Renal cortex interstitium (tissue), 11 donors: ENCODE results near the gene ITPRIPL1. TPM values are rescaled to one million over a fixed set of nuclear protein-coding genes. Genes with fewer than 3 reads are reported as not detected.

Experiments
- DNase-seq, 11 donors: peaks; one replicate each; pipeline ENCODE4 v3.0.0-alpha.2; 2013; ENCODE audit warnings: low read depth in 9 of 11, low spot score in 4 of 11; ENCODE audit errors: extremely low read depth in 1 of 11
- polyA plus RNA-seq, 3 donors: library from polyadenylated mRNA; unstranded; fragments of 120-200 nt; gene quantifications; one replicate each; pipeline ENCODE4 v1.2.1, GENCODE V29; 2013; ENCODE audit not compliant: insufficient read length in 3 of 3

Gene ITPRIPL1
- polyA plus RNA-seq, 3 donors: 3.8 to 5.1 (median 4.4) TPM

GRCh38 chr2:96340493-96341414 is 15.6 kb downstream of the ITPRIPL1 start:
- DNase-seq: no peak

- no peak for DNase-seq
Observed at GRCh38 chr2:96341641-96342040, 16.5 kb downstream of the ITPRIPL1 start.

- DNase-seq: no peak
Observed at GRCh38 chr2:96342085-96342484, 17.0 kb downstream of the ITPRIPL1 start.

- no peak for DNase-seq
Observed at GRCh38 chr2:96344011-96344410, 18.9 kb downstream of the ITPRIPL1 start.

GRCh38 chr2:96345438-96345837 is 20.3 kb downstream of the ITPRIPL1 start:
- no peak for DNase-seq

GRCh38 chr2:96345868-96346462 is 20.8 kb downstream of the ITPRIPL1 start:
- DNase-seq: no peak

GRCh38 chr2:96347395-96347794 is 22.3 kb downstream of the ITPRIPL1 start:
- no peak for DNase-seq

GRCh38 chr2:96353032-96353561 is 28.0 kb downstream of the ITPRIPL1 start:
- DNase-seq: no peak

GRCh38 chr2:96353606-96354101 is 28.5 kb downstream of the ITPRIPL1 start:
- no peak for DNase-seq

GRCh38 chr2:96354492-96354891 is 29.4 kb downstream of the ITPRIPL1 start:
- no peak for DNase-seq

- DNase-seq: no peak
Observed at GRCh38 chr2:96356889-96357288, 31.8 kb downstream of the ITPRIPL1 start.

- no peak for DNase-seq
Observed at GRCh38 chr2:96359310-96359709, 34.2 kb downstream of the ITPRIPL1 start.

- DNase-seq: no peak
Observed at GRCh38 chr2:96359866-96360265, 34.7 kb downstream of the ITPRIPL1 start.

- no peak for DNase-seq
Observed at GRCh38 chr2:96361751-96362150, 36.6 kb downstream of the ITPRIPL1 start.

- no peak for DNase-seq
Observed at GRCh38 chr2:96369186-96369585, 44.1 kb downstream of the ITPRIPL1 start.

GRCh38 chr2:96374211-96374951 is 49.3 kb downstream of the ITPRIPL1 start:
- peak; percentile 13 to 45 (median 29) for DNase-seq
